SU-DHL-6 (cell line): ENCODE measurements around the gene SDS.

Source experiments
- EZH2phosphoT487 ChIP-seq: fragments of 200-600 bp; sonication (generic), shearing (Covaris generic); conservative IDR thresholded peaks from 2 replicates; pipeline ENCODE4 v1.6.1; 2018; ENCODE audit warnings: mild to moderate bottlenecking, antibody characterized with exemption, low read length, moderate library complexity, mixed read lengths
- TF ChIP-seq, protein P1 (sequence below): fragments of 200-600 bp; sonication (generic); IDR thresholded peaks from one replicate; pipeline ENCODE4 v1.5.1; 2017; ENCODE audit warnings: antibody characterized with exemption, mild to moderate bottlenecking, low read length, moderate library complexity; ENCODE audit not compliant: insufficient read depth, poor library complexity, severe bottlenecking

DNA sequence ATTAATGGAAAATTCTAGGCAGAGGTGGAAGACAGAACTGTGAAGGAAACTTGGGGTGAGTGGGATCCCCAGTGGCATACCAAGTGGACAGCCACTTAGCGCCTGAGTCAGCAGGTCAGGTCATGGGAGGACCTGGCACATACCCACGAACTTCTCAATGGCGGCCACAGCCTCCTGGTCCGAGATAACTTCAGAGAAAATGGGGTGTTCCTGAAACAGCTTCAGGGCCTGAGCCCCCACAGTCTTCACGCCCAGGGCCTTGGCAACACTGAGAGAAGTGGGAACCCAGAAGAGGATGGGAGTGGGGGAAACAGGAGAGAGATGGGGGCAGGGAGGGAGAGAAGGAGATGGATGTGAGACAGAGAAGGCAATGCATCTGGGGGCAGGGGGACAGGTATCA is 9.9 kb downstream of the SDS start:
- no peak for TF ChIP-seq EZH2phosphoT487
- TF ChIP-seq, protein P1, sequence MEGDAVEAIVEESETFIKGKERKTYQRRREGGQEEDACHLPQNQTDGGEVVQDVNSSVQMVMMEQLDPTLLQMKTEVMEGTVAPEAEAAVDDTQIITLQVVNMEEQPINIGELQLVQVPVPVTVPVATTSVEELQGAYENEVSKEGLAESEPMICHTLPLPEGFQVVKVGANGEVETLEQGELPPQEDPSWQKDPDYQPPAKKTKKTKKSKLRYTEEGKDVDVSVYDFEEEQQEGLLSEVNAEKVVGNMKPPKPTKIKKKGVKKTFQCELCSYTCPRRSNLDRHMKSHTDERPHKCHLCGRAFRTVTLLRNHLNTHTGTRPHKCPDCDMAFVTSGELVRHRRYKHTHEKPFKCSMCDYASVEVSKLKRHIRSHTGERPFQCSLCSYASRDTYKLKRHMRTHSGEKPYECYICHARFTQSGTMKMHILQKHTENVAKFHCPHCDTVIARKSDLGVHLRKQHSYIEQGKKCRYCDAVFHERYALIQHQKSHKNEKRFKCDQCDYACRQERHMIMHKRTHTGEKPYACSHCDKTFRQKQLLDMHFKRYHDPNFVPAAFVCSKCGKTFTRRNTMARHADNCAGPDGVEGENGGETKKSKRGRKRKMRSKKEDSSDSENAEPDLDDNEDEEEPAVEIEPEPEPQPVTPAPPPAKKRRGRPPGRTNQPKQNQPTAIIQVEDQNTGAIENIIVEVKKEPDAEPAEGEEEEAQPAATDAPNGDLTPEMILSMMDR, result no peak
